ENCODE results near the gene KDM4B.

KDM4B gene

GRCh38 chr19:5112175-5112574 lies 143.3 kb downstream of the KDM4B start:
- TF ChIP-seq POLR2A (IDR thresholded peaks at IDR 0.05; ENCODE audit: low read depth, low read length) (no peak), TAF1 (IDR thresholded peaks at IDR 0.05; ENCODE audit: borderline replicate concordance, low read depth, low read length) (no peak), POLR2AphosphoS5 (IDR thresholded peaks at IDR 0.05; ENCODE audit: low read depth, low read length) (no peak)
- no peak for DNase-seq (ENCODE audit: insufficient read length)
- FAIRE-seq = no peak

- FAIRE-seq = no peak
- no peak for DNase-seq (ENCODE audit: insufficient read length)
- TF ChIP-seq POLR2A (IDR thresholded peaks at IDR 0.05; ENCODE audit: low read depth, low read length) (no peak), POLR2AphosphoS5 (IDR thresholded peaks at IDR 0.05; ENCODE audit: low read depth, low read length) (no peak), TAF1 (IDR thresholded peaks at IDR 0.05; ENCODE audit: borderline replicate concordance, low read depth, low read length) (no peak)
Observed at GRCh38 chr19:5112681-5113575, 144.0 kb downstream of the KDM4B start.

DNA sequence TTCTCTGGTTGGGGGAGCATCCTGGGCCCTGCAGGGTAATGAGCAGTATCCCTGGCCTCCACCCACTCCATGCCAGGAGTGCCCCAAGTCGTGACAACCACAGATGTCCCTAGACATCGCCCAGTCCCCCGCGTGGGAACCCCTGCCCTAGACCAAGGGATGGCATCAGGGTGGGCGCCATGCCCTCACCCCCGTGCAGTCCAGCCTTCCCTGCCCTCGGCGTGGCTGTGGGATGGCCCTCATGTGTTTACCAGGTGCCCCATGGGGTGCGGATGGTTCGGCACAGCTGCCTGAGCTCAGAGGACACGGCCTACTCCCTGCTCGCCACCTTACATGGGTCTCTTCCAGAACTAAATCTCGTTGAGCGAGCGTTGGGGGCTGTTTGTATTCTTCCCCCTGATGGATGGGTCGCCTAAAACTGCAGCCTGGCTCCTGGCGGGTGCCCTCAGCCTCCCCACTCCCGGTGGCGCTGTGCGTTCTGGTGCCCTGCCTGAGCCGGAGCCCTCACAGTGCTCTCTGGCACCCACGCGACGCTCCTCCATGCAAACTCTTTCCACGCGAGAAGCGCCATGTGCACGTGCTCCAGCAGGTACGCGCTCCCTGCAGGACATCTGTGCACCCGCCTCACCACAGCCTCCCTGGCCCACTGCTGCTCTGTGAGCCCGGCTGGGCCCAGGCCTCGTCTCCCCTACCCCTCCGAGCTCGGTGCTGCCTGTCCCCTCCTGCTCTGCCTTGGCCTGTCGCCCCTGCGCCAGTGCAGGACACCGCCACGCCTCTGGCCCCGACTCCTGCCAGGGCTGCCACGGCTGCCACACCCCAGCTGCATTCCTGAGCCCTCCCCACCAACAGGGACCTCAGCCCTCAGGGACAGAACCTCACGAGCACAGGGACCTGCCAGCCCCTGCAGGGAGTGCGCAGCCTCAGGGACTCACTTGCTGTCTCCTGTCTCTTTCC lies 145.0 kb downstream of the KDM4B start:
- TF ChIP-seq TAF1 (IDR thresholded peaks at IDR 0.05; ENCODE audit: borderline replicate concordance, low read depth, low read length) (no peak), POLR2AphosphoS5 (IDR thresholded peaks at IDR 0.05; ENCODE audit: low read depth, low read length) (no peak), POLR2A (IDR thresholded peaks at IDR 0.05; ENCODE audit: low read depth, low read length) (no peak)
- FAIRE-seq = no peak

DNA sequence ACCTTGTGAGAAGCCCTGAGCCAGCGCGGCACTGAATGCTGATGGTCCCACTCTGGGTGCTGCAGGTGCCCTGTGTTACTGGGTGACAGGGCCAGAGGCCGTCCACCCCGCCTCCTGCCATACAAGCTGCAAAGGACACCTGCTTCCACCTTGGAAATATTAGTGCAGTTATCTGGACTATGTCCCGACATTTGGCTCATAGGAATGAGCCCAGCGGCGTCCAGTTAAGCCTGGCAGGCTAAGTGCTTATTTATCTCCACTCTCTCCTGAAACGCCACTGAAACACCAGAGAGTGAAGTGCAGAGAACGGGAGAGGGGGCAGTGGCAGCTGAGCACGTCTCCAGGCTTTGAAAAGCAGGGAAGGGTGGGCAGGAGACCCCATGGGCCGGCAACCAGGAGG lies 145.8 kb downstream of the KDM4B start:
- TF ChIP-seq TAF1 (IDR thresholded peaks at IDR 0.05; ENCODE audit: borderline replicate concordance, low read depth, low read length) (no peak), POLR2AphosphoS5 (IDR thresholded peaks at IDR 0.05; ENCODE audit: low read depth, low read length) (no peak), POLR2A (IDR thresholded peaks at IDR 0.05; ENCODE audit: low read depth, low read length) (no peak)
- FAIRE-seq = no peak
- DNase-seq (ENCODE audit: insufficient read length) = no peak

More for the DNA sequence above, 145.0 kb downstream of the KDM4B start:
- DNase-seq (ENCODE audit: insufficient read length) = no peak

- DNase-seq (ENCODE audit: insufficient read length) = no peak
- FAIRE-seq = no peak
- TF ChIP-seq POLR2AphosphoS5 (IDR thresholded peaks at IDR 0.05; ENCODE audit: low read depth, low read length) = no peak
- no peak for TF ChIP-seq POLR2A (IDR thresholded peaks at IDR 0.05; ENCODE audit: low read depth, low read length)
- TF ChIP-seq TAF1 (IDR thresholded peaks at IDR 0.05; ENCODE audit: borderline replicate concordance, low read depth, low read length) = no peak
Observed at GRCh38 chr19:5115351-5115750, 146.4 kb downstream of the KDM4B start.

DNA sequence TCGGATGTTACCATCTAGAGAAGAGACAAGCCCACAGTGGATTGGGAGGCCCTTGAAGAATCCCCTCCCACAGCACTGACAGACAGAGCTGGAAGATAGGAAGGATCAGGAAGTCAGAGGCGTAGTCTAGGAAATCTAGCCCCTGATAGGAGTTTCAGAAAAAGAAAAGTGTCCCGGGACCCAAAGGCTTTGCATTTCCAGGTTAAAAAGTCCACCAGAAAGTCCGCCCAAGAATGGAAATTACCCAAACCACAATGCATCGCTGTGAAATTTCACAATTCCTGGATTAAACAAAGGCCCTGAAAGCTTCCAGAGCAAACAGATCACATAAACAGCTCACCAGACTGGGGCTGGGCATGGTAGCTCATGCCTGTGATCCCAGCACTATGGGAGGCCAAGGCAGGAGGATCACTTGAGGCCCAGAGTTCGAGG lies 146.9 kb downstream of the KDM4B start:
- FAIRE-seq = no peak
- no peak for TF ChIP-seq TAF1 (IDR thresholded peaks at IDR 0.05; ENCODE audit: borderline replicate concordance, low read depth, low read length)
- no peak for DNase-seq (ENCODE audit: insufficient read length)

- TF ChIP-seq POLR2A (IDR thresholded peaks at IDR 0.05; ENCODE audit: low read depth, low read length) (no peak), TAF1 (IDR thresholded peaks at IDR 0.05; ENCODE audit: borderline replicate concordance, low read depth, low read length) (no peak), POLR2AphosphoS5 (IDR thresholded peaks at IDR 0.05; ENCODE audit: low read depth, low read length) (no peak)
- no peak for FAIRE-seq
- no peak for DNase-seq (ENCODE audit: insufficient read length)
Observed at GRCh38 chr19:5116292-5116691, 147.4 kb downstream of the KDM4B start.

GRCh38 chr19:5117421-5117820 lies 148.5 kb downstream of the KDM4B start:
- no peak for TF ChIP-seq POLR2AphosphoS5 (IDR thresholded peaks at IDR 0.05; ENCODE audit: low read depth, low read length)
- TF ChIP-seq TAF1 (IDR thresholded peaks at IDR 0.05; ENCODE audit: borderline replicate concordance, low read depth, low read length) = no peak
- TF ChIP-seq POLR2A (IDR thresholded peaks at IDR 0.05; ENCODE audit: low read depth, low read length) = no peak
- DNase-seq (ENCODE audit: insufficient read length) (no peak), FAIRE-seq (no peak)

DNA sequence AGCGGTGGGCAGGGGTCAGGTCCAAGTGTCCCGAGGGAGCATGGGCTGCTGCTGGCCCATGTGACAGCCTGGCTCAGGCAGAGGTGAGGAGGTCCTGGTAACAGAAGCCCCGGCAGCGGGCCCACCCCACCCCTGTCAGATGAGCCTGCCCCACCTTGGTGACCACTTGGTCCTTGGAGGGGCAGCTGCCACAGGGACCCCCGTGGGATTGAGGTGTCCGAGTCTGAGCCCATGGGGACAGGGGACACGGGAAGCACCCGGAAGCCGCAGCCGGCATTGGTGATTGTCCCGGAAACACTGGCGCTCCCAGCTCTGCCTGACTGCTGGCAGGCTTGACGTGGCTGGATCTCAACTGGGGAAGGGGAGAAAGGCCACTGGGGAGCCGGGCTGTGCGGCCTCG lies 149.1 kb downstream of the KDM4B start:
- no peak for FAIRE-seq
- no peak for DNase-seq (ENCODE audit: insufficient read length)
- TF ChIP-seq POLR2AphosphoS5 (IDR thresholded peaks at IDR 0.05; ENCODE audit: low read depth, low read length) (no peak), POLR2A (IDR thresholded peaks at IDR 0.05; ENCODE audit: low read depth, low read length) (no peak), TAF1 (IDR thresholded peaks at IDR 0.05; ENCODE audit: borderline replicate concordance, low read depth, low read length) (no peak)

- TF ChIP-seq POLR2A (IDR thresholded peaks at IDR 0.05; ENCODE audit: low read depth, low read length) (no peak), POLR2AphosphoS5 (IDR thresholded peaks at IDR 0.05; ENCODE audit: low read depth, low read length) (no peak), TAF1 (IDR thresholded peaks at IDR 0.05; ENCODE audit: borderline replicate concordance, low read depth, low read length) (no peak)
- DNase-seq (ENCODE audit: insufficient read length) = no peak
- no peak for FAIRE-seq
Observed at GRCh38 chr19:5119297-5119998, 150.5 kb downstream of the KDM4B start.

GRCh38 chr19:5120321-5120720 lies 151.4 kb downstream of the KDM4B start:
- TF ChIP-seq TAF1 (IDR thresholded peaks at IDR 0.05; ENCODE audit: borderline replicate concordance, low read depth, low read length) = no peak
- no peak for TF ChIP-seq POLR2A (IDR thresholded peaks at IDR 0.05; ENCODE audit: low read depth, low read length)
- TF ChIP-seq POLR2AphosphoS5 (IDR thresholded peaks at IDR 0.05; ENCODE audit: low read depth, low read length) = no peak
- DNase-seq (ENCODE audit: insufficient read length) (no peak), FAIRE-seq (no peak)

All from GM12892 (cell line).